ENCODE measurements around the gene EGFL6. TPM values are rescaled to one million over a fixed set of nuclear protein-coding genes. Genes with fewer than 3 reads are reported as not detected.

Gene EGFL6
- total RNA-seq, 2 donors from 2014 or later = not detected

- TF ChIP-seq POLR2A (IDR thresholded peaks at IDR 0.05) = no peak
- TF ChIP-seq, protein P1, sequence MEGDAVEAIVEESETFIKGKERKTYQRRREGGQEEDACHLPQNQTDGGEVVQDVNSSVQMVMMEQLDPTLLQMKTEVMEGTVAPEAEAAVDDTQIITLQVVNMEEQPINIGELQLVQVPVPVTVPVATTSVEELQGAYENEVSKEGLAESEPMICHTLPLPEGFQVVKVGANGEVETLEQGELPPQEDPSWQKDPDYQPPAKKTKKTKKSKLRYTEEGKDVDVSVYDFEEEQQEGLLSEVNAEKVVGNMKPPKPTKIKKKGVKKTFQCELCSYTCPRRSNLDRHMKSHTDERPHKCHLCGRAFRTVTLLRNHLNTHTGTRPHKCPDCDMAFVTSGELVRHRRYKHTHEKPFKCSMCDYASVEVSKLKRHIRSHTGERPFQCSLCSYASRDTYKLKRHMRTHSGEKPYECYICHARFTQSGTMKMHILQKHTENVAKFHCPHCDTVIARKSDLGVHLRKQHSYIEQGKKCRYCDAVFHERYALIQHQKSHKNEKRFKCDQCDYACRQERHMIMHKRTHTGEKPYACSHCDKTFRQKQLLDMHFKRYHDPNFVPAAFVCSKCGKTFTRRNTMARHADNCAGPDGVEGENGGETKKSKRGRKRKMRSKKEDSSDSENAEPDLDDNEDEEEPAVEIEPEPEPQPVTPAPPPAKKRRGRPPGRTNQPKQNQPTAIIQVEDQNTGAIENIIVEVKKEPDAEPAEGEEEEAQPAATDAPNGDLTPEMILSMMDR (IDR thresholded peaks at IDR 0.05) = no peak
- ATAC-seq = no peak
Observed at GRCh38 chrX:13598877-13599276, 29.5 kb downstream of the EGFL6 start.

GRCh38 chrX:13599491-13599890, 30.1 kb downstream of the EGFL6 start:
- Histone ChIP-seq H3K27me3 (no peaks in the 10 kb centered on the region), H3K4me1 (peaks cover 4% of the 10 kb centered on the region), H3K9me3 (no peaks in the 10 kb centered on the region), H3K4me3 (no peak overlapping the region), H3K36me3 (replicated peaks in 1 of 2; ENCODE audit: insufficient read depth in 1 of 2, low read depth in 2 of 2) (no peaks in the 10 kb centered on the region), H3K27ac (no peak overlapping the region)
- ATAC-seq = no peak
- intact Hi-C loops (cut with DNase I) = no loop called here
- no peak for DNase-seq
- WGBS, 2 donors = 73 to 92% methylated on average over 1 of the region's 1 CpG
- TF ChIP-seq, protein P1 (IDR thresholded peaks at IDR 0.05) = no peak
- no peak for TF ChIP-seq POLR2A (IDR thresholded peaks at IDR 0.05)

More at GRCh38 chrX:13598877-13599276, 29.5 kb downstream of the EGFL6 start:
- peaks cover 4% of the 10 kb centered on the region for H3K4me1 ChIP-seq
- intact Hi-C loops (cut with DNase I) = no loop called here
- no peaks in the 10 kb centered on the region for H3K9me3 ChIP-seq
- H3K4me3 ChIP-seq = no peak overlapping the region
- WGBS, 2 donors = 82% methylated on average over 3 of the region's 3 CpGs
- no peak for DNase-seq
- no peaks in the 10 kb centered on the region for H3K36me3 ChIP-seq (replicated peaks in 1 of 2; ENCODE audit: insufficient read depth in 1 of 2, low read depth in 2 of 2)
- H3K27me3 ChIP-seq = no peaks in the 10 kb centered on the region
- H3K27ac ChIP-seq = no peak overlapping the region

GRCh38 chrX:13605611-13606010, 36.2 kb downstream of the EGFL6 start:
- WGBS, 2 donors = 50 to 80% methylated on average over 1 of the region's 1 CpG
- ATAC-seq (no peak), DNase-seq (no peak)
- Histone ChIP-seq H3K4me3 (no peak overlapping the region), H3K36me3 (replicated peaks in 1 of 2; ENCODE audit: insufficient read depth in 1 of 2, low read depth in 2 of 2) (no peaks in the 10 kb centered on the region), H3K27ac (no peak overlapping the region), H3K4me1 (no peaks in the 10 kb centered on the region), H3K9me3 (no peaks in the 10 kb centered on the region), H3K27me3 (no peaks in the 10 kb centered on the region)
- intact Hi-C loops (cut with DNase I) = no loop called here
- TF ChIP-seq POLR2A (IDR thresholded peaks at IDR 0.05) = no peak
- TF ChIP-seq, protein P1 (IDR thresholded peaks at IDR 0.05) = no peak

DNA sequence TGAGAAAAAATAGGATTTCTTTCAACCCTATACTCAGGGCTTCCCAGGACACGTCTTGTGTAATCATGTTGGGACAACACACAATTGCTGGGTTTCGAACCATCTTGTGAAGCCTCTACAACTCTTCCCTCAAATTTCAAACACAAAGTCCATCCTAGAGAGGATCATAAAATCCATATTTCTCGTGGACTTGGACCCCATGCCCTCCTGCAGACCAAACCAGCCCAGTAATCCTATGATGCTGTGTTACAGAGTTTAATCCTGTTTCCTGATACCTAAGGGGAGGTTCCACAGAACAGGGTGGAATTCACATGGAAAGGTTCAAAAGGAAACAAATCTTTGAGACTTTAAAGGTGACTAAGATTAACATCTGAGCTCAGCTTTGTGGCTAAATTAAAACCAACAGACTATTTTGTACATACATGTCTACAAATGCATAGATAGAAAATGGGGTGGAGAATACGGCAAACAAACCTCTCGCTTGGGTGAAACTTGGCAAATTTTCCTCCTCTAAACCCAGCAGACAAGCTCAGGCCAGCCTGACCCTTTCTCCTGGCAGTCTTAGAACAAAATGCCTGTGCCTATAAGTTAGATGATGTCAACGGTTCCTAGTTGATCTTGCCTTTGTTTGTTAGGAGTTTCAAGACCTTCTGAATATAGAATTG, 38.1 kb downstream of the EGFL6 start:
- intact Hi-C loops (cut with DNase I) = no loop called here

More for the DNA sequence above, 38.1 kb downstream of the EGFL6 start:
- no peak for ATAC-seq
- no peak for DNase-seq
- TF ChIP-seq, protein P1 (IDR thresholded peaks at IDR 0.05) = no peak
- TF ChIP-seq POLR2A (IDR thresholded peaks at IDR 0.05) = no peak
- no peaks in the 10 kb centered on the region for H3K36me3 ChIP-seq (replicated peaks in 1 of 2; ENCODE audit: insufficient read depth in 1 of 2, low read depth in 2 of 2)
- H3K27me3 ChIP-seq = no peaks in the 10 kb centered on the region
- H3K27ac ChIP-seq = no peak overlapping the region
- 69 to 70% methylated on average over 6 of the region's 6 CpGs for WGBS, 2 donors
- H3K4me1 ChIP-seq = no peaks in the 10 kb centered on the region
- no peak overlapping the region for H3K4me3 ChIP-seq
- no peaks in the 10 kb centered on the region for H3K9me3 ChIP-seq

All from body of pancreas (tissue), 4 donors.